Stimulated activated CD4-positive, alpha-beta T cell treated with anti-CD3 and anti-CD28 coated beads, TNF-alpha, amount 100 ng/mL, for 1 hour (primary cell): ENCODE measurements around the gene FAM13C.
"Not testable (repeated sequence)": the region's sequence is repeated elsewhere in the genome, so short reads cannot be mapped to it uniquely, and the experiment has no call there.

Source experiments
- DNase-seq, 3 donors: peaks; one replicate each; pipeline ENCODE4 v3.0.0-alpha.2; 2020; ENCODE audit warnings: low read depth in 3 of 3, low spot score in 1 of 3

Gene FAM13C

DNA sequence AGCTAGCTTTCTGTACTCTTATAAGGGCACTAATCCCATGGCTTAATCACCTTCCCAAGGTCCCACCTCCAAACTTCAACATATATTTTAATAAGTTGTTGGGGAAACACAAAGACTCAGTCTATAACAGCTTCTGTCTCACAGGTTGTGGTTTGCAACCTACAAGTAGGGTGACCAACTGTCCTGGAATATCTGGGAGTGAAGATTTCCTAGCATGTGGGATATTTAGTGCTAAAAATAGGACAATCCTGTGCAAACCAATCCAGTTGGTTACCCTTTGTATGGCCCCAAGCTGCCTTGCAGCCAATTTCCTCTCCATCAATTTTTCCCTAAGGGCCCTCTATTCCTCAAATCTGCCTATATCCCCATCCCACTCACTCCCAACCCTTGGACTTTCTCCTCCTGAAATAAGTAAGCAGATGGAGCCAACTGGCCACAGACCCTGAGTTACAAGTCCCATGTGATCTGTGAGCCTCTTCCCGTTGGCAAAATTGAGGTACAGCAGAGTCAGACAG is 82.3 kb downstream of the FAM13C start:
- no peak for DNase-seq

DNA sequence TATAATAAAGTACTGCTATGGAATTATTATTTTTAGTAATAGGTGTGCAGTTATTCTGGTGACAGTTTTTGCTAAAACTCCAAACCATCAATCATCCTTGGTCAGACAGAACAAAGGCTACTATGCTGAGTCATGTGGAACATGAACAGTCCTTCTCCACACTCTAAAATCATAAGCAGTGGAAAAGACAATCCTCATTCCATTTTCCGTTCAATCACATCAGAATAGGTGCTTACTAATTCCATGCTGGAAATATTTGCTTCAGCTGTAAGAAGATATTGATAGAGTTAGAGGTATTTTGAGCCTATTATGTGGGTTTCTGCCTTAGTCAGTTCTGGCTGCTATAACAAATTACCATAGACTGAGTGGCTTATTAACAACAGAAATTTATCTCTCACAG is 82.9 kb downstream of the FAM13C start:
- DNase-seq, result no peak

DNA sequence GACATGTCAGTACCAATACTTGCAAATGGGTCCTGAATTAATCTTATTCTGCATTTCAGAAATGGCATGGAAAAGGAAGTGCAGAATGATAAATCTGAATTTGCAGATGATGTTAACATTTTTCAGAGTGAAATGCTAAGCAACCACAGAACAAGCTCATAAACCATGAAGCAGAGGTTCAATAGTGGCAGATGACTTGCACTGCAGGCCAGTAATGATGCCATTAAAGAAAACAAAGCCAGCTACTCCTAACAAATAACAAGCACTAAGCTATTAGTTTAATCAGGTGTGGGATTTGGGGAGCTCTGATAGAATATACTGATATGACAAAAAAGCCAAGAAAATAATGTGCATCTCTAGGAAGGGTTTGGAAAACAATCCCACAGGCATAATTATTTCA is 85.4 kb downstream of the FAM13C start:
- no peak for DNase-seq

DNA sequence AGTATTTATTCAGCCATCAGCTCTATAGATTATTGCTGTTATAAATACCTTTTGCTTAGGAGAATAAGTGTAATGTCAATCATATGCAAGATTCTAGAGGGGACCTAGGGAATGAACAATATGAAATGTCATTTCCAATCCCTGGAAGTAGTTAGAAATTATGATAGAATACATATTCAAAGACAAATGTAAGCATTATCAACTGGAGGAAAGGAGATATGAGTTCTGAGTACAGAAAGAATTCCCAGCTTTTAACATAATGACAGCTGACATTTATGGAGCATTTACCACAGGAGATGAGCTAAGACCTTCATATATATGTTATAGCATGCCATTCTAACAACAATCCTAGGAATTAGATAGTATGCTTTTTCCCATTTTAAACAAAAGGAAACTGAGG is 86.2 kb downstream of the FAM13C start:
- DNase-seq, result no peak

DNA sequence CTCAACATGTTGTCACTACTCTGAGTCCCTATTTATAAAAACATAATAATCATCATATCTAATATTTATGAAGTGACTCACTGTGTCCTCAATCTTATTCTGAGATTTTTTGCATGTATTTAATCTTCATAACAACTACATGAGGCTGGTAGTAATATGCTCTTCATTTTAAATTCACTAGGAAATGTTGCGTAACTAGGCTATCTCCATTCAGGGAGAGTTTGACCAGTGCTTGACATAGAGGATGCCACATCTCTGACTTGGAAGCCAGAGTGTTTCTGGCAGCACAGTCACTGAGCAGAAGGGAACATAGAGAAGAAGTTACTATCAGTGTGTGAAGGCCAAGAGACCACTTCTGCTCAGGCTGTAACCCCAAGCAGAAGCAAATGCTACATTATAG is 88.9 kb downstream of the FAM13C start:
- no peak for DNase-seq

DNA sequence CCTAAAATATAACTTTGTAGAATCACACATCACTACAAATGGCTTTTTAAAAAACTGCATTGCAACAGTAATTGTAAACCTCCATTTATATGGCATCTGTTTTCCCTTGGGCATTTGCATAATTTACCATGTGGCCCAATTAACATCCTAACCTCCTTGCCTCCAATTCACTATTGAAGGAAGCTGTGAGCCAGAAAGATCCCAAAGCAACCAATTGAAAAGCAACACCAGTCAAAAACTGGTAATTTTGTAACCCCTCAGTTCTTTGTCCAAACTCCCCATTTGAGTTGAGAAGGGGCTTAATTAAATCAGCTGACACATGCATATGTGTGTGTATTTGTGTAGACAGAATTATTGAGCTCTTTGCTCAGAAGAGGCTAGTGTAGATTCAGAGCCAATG is 90.3 kb downstream of the FAM13C start:
- DNase-seq, result no peak

DNA sequence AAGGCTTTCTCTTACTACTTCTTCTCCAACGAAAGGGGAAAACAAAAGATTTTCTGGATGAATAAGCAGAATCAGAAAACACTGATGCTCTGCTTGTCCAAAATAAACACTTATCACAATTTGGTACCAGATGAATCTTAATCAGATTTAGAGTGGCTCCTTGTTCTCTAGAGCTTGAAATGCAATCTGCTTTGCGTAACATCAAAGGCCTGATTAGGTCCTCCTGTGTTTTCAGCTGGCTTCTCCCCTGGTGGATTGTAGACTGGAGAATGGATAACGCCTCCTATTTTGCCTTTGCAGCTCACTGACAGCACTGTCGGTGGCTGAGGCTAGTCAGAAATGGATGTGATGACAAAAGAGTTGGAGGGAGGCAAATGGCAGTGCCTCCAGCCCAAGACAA is 91.2 kb downstream of the FAM13C start:
- no peak for DNase-seq

DNA sequence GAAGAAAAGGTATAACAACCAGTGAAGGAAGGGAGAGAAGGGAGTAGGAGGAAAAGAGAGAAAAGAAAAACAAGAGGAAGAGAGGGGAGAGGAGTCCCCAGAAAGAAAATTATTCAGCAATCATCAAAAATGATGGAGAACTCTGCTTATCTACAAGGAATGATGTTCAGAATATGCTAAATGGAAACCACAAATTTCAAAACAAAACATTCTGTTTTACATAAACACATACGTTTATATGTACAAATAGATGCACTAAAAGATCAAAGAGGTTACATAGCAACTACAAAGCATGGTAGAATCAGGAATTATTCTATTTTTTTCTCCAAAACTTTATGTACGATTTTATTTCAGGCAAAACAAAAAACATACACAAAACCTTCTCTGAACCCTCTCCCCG is 91.9 kb downstream of the FAM13C start:
- no peak for DNase-seq

DNA sequence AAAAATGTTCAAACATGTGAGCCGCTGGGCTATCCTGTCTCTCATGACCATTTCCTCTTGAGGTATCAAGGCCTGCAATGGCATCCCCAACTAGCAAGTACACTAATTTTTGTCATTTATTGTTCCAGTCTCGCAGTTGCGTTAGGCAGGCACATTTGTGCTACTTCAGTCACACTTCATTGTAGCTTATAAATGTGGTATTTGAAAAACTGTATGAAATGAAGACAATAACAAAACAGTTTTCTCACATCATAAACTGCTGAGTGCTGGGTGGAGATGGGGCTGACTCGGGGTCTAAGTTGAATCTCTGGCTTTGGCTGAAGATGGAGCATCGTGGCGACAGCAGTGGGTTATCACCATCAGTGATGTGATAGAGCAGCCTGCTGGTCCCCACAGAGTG is 92.7 kb downstream of the FAM13C start:
- DNase-seq, result no peak

DNA sequence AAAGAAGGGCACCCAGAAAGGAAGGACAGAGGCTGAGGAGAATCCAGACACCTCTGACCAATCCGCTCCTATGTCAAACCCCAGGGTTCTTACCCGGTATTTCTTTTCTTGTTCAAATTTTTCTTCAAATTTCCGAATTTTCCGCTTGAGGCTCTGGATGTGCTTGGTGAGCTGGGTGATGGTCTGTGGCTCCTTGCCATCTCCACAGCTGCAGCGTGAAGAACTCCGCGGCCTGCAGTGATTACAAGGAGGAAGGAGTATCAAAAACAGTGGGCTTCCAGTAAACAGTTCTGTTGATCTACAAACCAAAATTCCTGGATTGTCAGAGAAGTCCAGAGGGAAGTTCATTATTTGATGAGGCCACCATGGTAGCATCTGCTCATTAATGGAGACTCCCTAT is 93.9 kb downstream of the FAM13C start:
- DNase-seq, result no peak

DNA sequence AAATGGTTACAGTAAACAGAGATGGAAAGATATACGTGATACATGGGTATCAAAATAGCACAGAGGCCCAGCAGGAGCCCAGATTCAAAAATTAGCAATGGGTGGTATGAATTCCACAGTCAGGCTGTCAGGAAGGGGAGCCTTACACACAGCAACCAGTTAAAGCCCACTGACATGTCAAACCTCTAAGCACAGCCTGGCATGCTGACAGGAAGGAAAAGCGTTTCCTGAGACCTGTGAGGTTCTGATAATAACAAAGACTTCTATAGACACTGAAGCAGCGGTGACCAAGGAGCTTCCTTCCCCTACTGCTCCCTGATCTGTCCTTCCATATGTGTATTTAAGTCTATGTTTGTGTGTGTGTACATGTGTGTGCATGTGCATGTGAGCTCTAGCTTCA is 96.0 kb downstream of the FAM13C start:
- DNase-seq, result no peak

DNA sequence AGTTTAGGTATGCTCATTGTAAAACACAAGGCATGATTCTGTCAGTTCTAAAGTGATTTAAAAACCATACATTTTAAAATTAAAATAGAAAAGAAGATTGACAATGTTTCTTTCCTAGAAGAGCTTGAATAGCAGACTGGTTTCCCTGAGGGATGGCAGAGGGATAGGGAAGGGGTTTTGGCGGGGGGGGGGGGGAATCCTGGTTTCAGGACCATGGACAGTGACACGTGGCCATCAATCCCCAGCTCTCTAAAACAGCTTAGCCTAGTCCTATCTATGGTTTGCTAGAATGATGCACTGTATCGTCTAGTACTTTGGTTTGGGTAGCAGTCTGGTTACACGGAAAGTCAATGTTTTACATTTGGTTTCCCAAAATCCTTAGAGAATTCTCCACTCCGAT is 97.2 kb downstream of the FAM13C start:
- no peak for DNase-seq

DNA sequence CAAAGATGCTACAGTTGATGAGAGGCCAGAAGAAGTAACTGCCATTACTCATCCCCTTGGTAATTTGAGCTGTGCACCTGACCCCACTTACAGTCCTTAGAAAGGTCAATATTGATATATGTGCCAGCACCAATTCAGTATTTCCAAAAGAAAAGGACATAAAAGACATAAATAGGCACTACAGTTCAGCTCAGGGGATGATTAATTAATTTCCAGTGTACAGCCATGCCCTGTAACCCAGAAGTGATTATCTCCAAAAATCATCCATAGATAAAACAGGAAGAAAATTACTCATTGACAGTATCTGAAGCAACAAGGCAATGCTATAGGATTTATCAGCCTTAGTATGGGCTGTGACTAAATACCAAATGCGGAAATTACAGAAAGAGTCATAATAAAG is 103.5 kb downstream of the FAM13C start:
- DNase-seq, result no peak

DNA sequence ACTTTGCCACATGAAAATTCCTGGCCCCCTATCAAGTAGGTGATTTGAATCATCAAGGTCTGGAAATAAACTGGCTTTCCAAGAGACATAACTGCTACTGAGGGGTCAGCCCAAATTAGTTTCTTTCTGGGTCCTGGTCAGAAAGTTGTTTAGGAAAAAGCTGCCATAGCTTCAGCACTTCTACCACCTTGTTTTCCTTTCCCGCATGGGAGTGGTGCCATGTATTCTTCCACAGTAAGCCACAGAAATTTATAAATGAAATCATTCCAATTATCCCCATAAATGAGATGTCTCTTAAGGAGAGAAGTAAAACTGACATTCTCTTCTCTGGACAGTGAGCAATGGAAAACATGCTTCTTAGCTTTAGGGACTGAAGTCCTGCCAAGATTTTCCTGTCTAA is 105.1 kb downstream of the FAM13C start:
- DNase-seq, result no peak

DNA sequence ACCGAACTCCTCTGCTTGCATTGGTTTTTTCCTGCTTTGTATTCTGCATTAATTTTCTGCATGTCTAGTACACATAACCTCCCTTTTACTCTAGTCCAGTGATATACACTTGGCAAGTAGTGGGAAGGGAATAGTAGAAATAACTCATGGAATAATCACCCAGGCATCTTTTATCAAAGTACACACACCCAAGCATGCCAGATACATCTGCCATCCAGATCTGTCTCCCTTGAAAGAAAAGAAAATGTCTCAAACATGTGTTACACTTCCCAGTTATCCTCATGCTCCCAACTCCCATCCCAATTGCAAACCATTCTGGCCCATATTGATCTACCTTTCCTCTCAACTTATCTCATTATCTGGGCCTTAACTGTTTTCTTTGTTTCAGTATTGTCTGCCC is 106.9 kb downstream of the FAM13C start:
- no peak for DNase-seq

DNA sequence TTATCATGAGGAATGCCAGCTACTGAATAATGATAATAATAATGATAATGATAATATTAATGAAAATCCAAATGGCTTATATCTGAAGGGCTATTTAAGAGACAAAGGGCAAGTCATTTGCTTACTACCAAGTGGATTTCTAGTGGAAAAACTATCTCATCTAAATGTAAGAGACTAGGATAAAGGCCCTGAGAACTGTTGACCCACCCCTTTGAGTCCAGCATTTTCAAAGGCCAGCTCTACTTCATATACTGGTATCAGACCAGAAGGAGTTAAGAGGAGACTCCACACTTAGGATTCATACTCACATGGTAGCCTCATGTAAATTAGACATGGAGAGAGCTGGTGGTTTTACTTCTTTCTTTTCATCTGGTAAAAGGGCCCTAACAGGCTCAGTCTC is 109.9 kb downstream of the FAM13C start:
- DNase-seq, result no peak

DNA sequence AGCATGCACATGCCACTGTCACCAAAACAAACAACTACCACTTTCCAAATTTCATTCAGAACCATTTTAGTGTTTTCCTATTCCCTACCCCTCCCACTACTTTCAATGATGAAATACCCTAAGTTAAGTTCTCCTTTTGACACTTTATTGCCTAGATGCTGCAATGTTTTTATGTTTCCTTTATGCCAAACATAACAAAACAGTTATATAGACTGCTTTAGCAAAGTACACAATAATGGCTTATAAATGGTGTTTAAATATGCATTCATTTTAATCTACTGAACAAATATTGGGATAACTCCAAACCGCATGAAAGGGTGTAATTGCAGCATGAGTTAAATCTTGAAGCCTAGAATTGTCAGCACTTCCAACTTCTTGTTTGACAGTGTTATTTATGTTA is 116.7 kb downstream of the FAM13C start:
- DNase-seq, result no peak

DNA sequence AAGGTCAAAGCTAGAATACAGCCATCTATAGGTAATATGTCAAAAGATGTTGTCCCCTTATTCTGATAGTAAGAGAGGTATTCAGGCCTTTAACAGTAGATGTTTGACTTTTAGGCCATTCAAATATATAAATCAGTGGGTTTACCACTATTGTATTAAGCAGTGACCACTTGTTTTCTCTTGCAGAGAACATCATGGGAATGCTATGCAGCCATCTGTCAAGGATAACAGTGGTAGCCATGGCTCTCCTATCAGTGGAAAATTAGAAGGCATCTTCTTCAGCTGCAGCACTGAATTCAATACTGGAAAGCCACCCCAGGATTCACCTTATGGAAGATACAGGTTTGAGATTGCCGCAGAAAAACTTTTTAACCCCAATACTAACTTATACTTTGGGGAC is 117.5 kb downstream of the FAM13C start:
- no peak for DNase-seq

DNA sequence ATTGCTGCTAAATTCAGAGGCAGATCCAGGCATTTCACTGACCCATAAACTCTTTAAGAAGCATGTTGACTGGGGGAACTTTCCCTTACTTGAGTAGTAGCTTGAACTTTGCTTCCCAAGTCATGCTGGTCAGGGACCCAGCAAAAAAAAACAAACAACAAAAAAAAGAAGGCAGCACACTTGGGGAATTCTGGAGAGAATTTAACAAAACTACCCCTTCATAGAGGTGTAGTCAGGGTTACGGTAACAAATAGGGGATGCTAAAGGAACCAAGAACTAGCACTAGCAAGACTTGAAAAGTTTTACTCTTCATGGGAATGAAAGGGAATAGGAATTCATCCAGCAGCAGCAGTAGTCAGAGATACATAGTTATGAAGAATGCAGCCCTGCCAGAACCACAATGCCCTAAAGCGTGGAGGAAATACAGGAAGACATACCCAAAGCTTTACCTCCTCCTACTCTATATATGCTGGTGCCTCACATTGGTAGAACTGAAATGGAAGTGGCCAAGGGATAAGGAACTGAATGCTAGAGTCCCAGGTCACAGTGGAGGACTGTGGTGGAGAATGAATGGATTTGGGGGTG is 118.6 kb downstream of the FAM13C start:
- DNase-seq, result no peak

DNA sequence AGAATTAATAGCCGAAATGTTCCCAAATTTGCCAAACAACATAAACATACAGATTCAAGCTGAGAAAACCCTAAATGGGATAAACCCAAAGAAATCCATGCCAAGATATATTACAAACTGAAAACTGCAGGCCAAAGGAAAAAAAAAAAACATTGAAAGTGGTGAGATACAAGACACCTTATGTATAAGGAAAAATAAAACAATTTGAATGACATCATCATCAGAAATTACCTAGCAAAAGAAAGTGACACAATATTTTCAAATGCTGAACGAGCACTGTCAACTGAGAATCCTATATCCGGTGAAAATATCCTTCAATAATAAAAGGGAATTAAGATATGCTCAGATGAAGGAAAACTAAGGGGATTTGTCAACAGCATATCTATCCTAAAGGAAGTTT is 119.4 kb downstream of the FAM13C start:
- DNase-seq, result no peak

DNA sequence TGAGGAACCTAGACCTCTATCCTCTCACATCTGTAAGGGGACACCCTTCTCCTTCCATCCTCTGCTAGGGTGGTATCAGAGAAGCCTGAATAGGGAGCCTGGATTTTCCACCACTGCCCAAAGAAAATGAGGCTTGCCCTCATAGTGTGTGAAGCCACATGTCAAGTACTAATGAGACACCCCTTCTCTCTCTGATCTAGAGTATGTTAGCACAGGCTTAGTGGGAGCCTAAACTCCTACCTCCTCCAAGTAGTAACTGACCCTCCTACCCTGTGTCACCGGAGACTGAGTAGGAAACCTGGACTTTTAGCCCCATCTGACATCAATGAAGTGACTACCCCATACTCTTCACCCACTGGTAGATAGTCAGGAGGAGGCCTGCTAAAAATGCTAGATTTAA is 120.3 kb downstream of the FAM13C start:
- no peak for DNase-seq

DNA sequence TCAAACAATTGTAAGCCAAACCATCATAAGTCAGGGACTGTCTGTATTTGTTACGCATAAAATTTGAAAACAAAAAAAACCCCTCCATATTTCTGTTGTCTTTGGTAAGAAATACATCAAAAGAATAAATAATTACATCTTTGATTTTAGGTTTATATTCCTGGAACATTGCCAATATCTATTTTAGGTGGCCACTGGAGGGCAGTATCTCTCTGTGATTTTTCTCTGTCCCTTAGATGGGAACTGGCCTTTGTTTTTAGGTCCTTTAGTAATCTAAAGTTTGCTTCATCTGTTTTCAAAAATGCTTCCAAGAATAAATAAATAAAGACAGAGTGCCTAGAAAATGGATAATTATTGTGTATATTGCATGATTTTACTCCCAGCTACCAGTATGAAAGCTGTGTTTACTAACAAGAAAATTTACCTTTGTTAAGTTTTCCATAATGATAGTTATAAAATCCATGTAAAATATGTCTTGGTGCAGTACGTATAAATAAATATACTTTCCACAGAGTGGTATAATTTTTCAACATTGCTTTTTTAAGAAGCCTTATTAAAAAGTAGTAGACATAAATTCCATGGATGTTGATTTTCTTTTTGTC is 121.7 kb downstream of the FAM13C start:
- DNase-seq, result no peak

DNA sequence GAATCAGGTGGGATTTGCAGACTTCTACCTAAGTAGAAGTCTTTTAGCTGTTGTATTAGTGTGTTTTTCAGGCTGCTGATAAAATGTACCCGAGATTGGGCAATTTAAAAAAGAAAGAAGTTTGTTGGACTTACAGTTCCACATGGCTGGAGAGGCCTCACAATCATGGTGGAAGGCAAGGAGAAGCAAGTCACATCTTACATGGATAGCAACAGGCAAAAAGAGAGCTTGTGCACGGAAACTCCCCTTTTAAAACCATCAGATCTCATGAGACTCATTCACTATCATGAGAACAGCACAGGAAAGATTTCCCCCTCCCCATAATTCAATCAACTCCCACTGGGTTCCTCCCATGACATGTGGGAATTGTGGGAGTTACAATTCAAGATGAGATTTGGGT is 123.2 kb downstream of the FAM13C start:
- not testable (repeated sequence) for DNase-seq
